ENCODE data around the gene FBXW11.
"Not testable (repeated sequence)": the region's sequence is repeated elsewhere in the genome, so short reads cannot be mapped to it uniquely, and the experiment has no call there.

FBXW11 gene

GRCh38 chr5:172046593-172046992 is 40.2 kb upstream of the FBXW11 start:
- no peak for DNase-seq (ENCODE audit: low read depth)
- H3K9ac ChIP-seq (ENCODE audit: low read length) = no peak overlapping the region
- H3K27me3 ChIP-seq (replicated peaks; ENCODE audit: control insufficient read depth, insufficient read depth, low read length) = no peaks in the 10 kb centered on the region
- H3K4me1 ChIP-seq (ENCODE audit: control insufficient read depth, insufficient read depth, low read length) = peaks cover under 1% of the 10 kb centered on the region
- no peak overlapping the region for H3K4me3 ChIP-seq (ENCODE audit: low read length)
- peaks cover 62% of the 10 kb centered on the region for H3K36me3 ChIP-seq (ENCODE audit: control insufficient read depth, insufficient read depth, low read length, severe bottlenecking)
- no peaks in the 10 kb centered on the region for H3K9me3 ChIP-seq (ENCODE audit: control insufficient read depth, low read length)

DNA sequence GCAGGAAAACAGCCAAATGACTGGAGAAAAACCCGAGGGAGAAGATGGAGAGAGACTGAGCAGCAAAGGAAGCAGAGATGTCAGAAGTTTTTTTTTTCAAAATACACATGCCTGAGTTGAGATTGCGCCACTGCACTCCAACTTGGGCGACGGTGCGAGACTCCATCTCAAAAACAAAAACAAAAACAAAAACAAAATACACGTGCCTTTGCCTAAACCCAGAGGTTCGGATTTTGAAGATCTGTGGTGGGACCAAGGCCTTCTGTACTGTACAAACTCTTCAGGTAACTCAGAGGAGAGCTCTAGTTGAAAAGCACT is 38.8 kb upstream of the FBXW11 start:
- Histone ChIP-seq H3K4me3 (ENCODE audit: low read length) (no peak overlapping the region), H3K4me1 (ENCODE audit: control insufficient read depth, insufficient read depth, low read length) (no peaks in the 10 kb centered on the region), H3K27me3 (replicated peaks; ENCODE audit: control insufficient read depth, insufficient read depth, low read length) (no peaks in the 10 kb centered on the region), H3K36me3 (ENCODE audit: control insufficient read depth, insufficient read depth, low read length, severe bottlenecking) (peaks cover 58% of the 10 kb centered on the region), H3K9me3 (ENCODE audit: control insufficient read depth, low read length) (no peaks in the 10 kb centered on the region), H3K9ac (ENCODE audit: low read length) (no peak overlapping the region)
- no peak for DNase-seq (ENCODE audit: low read depth)

- no peak for DNase-seq (ENCODE audit: low read depth)
- no peaks in the 10 kb centered on the region for H3K4me1 ChIP-seq (ENCODE audit: control insufficient read depth, insufficient read depth, low read length)
- H3K27me3 ChIP-seq (replicated peaks; ENCODE audit: control insufficient read depth, insufficient read depth, low read length) = no peaks in the 10 kb centered on the region
- H3K9ac ChIP-seq (ENCODE audit: low read length) = no peak overlapping the region
- peaks cover 53% of the 10 kb centered on the region for H3K36me3 ChIP-seq (ENCODE audit: control insufficient read depth, insufficient read depth, low read length, severe bottlenecking)
- H3K4me3 ChIP-seq (ENCODE audit: low read length) = no peak overlapping the region
- no peaks in the 10 kb centered on the region for H3K9me3 ChIP-seq (ENCODE audit: control insufficient read depth, low read length)
These were observed 38.3 kb upstream of the FBXW11 start for GRCh38 chr5:172044631-172045314.

DNA sequence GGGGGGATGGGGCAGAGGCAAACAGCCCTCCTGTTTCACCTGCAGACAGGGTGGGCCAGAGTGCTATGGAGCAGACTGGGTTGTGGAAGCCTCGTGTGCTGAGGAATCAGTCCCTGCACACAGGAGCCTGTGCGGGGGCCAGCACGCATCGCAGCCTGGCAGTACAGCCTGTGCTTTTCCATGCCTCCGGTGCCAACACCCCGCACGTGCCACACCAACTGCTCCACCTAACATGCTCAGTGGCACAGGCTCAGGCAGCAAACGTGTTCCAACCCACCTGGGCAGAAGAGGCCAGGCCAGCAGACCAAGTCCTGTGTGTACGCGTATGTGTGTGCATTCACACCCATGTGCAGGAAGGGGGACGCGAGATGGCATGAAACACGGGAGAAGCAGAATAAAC is 37.4 kb upstream of the FBXW11 start:
- Histone ChIP-seq H3K4me3 (ENCODE audit: low read length) (no peak overlapping the region), H3K36me3 (ENCODE audit: control insufficient read depth, insufficient read depth, low read length, severe bottlenecking) (peaks cover 45% of the 10 kb centered on the region), H3K4me1 (ENCODE audit: control insufficient read depth, insufficient read depth, low read length) (no peaks in the 10 kb centered on the region), H3K9ac (ENCODE audit: low read length) (no peak overlapping the region), H3K27me3 (replicated peaks; ENCODE audit: control insufficient read depth, insufficient read depth, low read length) (no peaks in the 10 kb centered on the region), H3K9me3 (ENCODE audit: control insufficient read depth, low read length) (no peaks in the 10 kb centered on the region)
- no peak for DNase-seq (ENCODE audit: low read depth)

DNA sequence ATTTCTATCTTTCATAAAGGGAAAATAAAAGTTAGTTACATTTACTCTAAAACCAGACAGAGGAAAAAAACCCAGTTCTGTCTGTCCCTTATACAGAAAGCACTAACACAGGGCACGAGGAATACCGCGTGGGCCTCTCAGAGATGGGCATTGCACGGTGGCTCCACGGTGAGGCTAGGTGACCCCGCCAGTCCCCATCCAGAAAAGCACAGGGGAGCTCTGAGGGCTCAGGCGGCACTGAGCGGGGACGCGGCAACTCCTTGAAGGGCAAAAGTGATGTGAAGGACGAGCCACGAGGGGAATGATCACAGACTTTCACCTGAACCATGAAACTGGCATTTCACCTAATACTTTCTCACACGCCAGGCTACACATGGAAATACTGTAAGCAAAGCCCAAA is 35.7 kb upstream of the FBXW11 start:
- Histone ChIP-seq H3K9ac (ENCODE audit: low read length) (no peak overlapping the region), H3K36me3 (ENCODE audit: control insufficient read depth, insufficient read depth, low read length, severe bottlenecking) (peaks cover 28% of the 10 kb centered on the region), H3K4me3 (ENCODE audit: low read length) (no peak overlapping the region), H3K4me1 (ENCODE audit: control insufficient read depth, insufficient read depth, low read length) (no peaks in the 10 kb centered on the region), H3K27me3 (replicated peaks; ENCODE audit: control insufficient read depth, insufficient read depth, low read length) (no peaks in the 10 kb centered on the region), H3K9me3 (ENCODE audit: control insufficient read depth, low read length) (no peaks in the 10 kb centered on the region)
- no peak for DNase-seq (ENCODE audit: low read depth)

DNA sequence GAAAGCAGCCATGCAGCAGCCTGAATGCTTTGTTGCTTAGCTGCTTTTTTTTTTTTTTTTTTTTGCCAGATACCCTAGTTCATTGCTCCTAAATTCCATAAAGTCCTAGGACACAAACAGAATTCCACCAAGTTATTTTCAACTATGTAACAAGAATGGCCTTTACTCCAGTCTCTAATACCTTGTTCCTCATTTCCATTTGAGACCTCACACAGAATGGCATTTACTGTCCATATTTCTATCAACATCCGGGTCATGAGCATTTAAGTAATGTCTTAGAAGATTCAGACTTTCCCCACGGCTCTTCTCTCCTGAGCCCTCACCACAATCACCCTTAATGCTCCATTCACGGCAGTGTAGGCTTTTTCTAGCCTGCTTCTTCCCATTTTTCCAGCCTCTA is 31.7 kb upstream of the FBXW11 start:
- Histone ChIP-seq H3K4me1 (ENCODE audit: control insufficient read depth, insufficient read depth, low read length) (no peaks in the 10 kb centered on the region), H3K36me3 (ENCODE audit: control insufficient read depth, insufficient read depth, low read length, severe bottlenecking) (no peaks in the 10 kb centered on the region), H3K9ac (ENCODE audit: low read length) (no peak overlapping the region), H3K9me3 (ENCODE audit: control insufficient read depth, low read length) (no peaks in the 10 kb centered on the region), H3K27me3 (replicated peaks; ENCODE audit: control insufficient read depth, insufficient read depth, low read length) (no peaks in the 10 kb centered on the region), H3K4me3 (ENCODE audit: low read length) (no peak overlapping the region)
- no peak for DNase-seq (ENCODE audit: low read depth)

- H3K4me3 ChIP-seq (ENCODE audit: low read length) = no peak overlapping the region
- H3K27me3 ChIP-seq (replicated peaks; ENCODE audit: control insufficient read depth, insufficient read depth, low read length) = no peaks in the 10 kb centered on the region
- H3K9me3 ChIP-seq (ENCODE audit: control insufficient read depth, low read length) = no peaks in the 10 kb centered on the region
- DNase-seq (ENCODE audit: low read depth) = no peak
- H3K9ac ChIP-seq (ENCODE audit: low read length) = no peak overlapping the region
- H3K36me3 ChIP-seq (ENCODE audit: control insufficient read depth, insufficient read depth, low read length, severe bottlenecking) = no peaks in the 10 kb centered on the region
- no peaks in the 10 kb centered on the region for H3K4me1 ChIP-seq (ENCODE audit: control insufficient read depth, insufficient read depth, low read length)
These were observed 28.6 kb upstream of the FBXW11 start for GRCh38 chr5:172035049-172035448.

DNA sequence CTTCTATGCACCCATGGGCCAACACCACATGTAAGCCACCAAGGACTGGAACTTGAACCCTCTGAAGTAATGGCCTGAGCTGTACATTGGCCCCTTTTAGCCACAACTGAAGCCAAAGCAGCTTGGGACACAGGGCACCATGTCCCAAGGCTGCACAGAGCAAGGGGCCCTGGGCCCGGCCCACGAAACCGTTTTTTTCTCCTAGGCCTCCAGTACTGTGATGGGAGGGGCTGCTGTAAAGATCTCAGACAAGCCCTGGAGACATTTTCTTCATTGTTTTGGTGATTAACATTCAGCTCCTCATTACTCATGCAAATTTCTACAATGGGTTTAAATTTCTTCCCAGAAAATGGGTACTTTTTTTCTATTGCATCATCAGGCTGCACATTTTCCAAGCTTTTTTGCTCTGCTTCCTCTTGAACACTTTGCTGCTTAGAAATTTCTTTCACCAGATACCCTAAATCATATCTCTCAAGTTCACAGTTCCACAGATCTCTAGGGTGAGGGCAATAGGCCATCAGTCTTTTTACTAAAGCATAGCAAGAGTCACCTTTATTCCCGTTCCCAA is 25.5 kb upstream of the FBXW11 start:
- no peak for DNase-seq (ENCODE audit: low read depth)
- Histone ChIP-seq H3K36me3 (ENCODE audit: control insufficient read depth, insufficient read depth, low read length, severe bottlenecking) (no peaks in the 10 kb centered on the region), H3K9me3 (ENCODE audit: control insufficient read depth, low read length) (no peaks in the 10 kb centered on the region), H3K4me1 (ENCODE audit: control insufficient read depth, insufficient read depth, low read length) (no peaks in the 10 kb centered on the region), H3K9ac (ENCODE audit: low read length) (no peak overlapping the region), H3K4me3 (ENCODE audit: low read length) (no peak overlapping the region), H3K27me3 (replicated peaks; ENCODE audit: control insufficient read depth, insufficient read depth, low read length) (no peaks in the 10 kb centered on the region)

DNA sequence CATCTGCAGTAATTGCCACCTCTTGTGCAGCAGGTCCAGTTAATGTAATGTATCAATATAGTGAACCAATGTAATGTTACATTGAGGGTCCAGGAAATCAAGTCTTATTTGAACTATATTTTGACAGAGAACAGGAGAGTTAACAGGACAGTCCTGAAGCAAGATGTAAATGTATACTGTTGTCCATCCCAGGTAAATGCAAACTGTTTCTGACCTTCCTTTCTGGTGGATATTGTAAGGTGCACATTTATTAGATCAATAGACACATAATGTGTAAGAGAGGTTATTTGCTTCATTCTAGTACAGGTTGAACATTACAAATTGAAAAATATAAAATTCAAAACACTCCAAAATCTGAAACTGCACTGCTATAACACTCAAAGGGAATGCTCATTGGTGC is 23.4 kb upstream of the FBXW11 start:
- H3K9me3 ChIP-seq (ENCODE audit: control insufficient read depth, low read length) = no peaks in the 10 kb centered on the region
- H3K4me1 ChIP-seq (ENCODE audit: control insufficient read depth, insufficient read depth, low read length) = no peaks in the 10 kb centered on the region
- H3K4me3 ChIP-seq (ENCODE audit: low read length) = no peak overlapping the region
- no peaks in the 10 kb centered on the region for H3K36me3 ChIP-seq (ENCODE audit: control insufficient read depth, insufficient read depth, low read length, severe bottlenecking)
- no peak overlapping the region for H3K9ac ChIP-seq (ENCODE audit: low read length)
- DNase-seq (ENCODE audit: low read depth) = no peak
- no peaks in the 10 kb centered on the region for H3K27me3 ChIP-seq (replicated peaks; ENCODE audit: control insufficient read depth, insufficient read depth, low read length)

GRCh38 chr5:172028167-172028566 is 21.7 kb upstream of the FBXW11 start:
- no peak overlapping the region for H3K4me3 ChIP-seq (ENCODE audit: low read length)
- no peaks in the 10 kb centered on the region for H3K27me3 ChIP-seq (replicated peaks; ENCODE audit: control insufficient read depth, insufficient read depth, low read length)
- no peak for DNase-seq (ENCODE audit: low read depth)
- no peaks in the 10 kb centered on the region for H3K36me3 ChIP-seq (ENCODE audit: control insufficient read depth, insufficient read depth, low read length, severe bottlenecking)
- no peaks in the 10 kb centered on the region for H3K9me3 ChIP-seq (ENCODE audit: control insufficient read depth, low read length)
- no peaks in the 10 kb centered on the region for H3K4me1 ChIP-seq (ENCODE audit: control insufficient read depth, insufficient read depth, low read length)
- H3K9ac ChIP-seq (ENCODE audit: low read length) = no peak overlapping the region

DNA sequence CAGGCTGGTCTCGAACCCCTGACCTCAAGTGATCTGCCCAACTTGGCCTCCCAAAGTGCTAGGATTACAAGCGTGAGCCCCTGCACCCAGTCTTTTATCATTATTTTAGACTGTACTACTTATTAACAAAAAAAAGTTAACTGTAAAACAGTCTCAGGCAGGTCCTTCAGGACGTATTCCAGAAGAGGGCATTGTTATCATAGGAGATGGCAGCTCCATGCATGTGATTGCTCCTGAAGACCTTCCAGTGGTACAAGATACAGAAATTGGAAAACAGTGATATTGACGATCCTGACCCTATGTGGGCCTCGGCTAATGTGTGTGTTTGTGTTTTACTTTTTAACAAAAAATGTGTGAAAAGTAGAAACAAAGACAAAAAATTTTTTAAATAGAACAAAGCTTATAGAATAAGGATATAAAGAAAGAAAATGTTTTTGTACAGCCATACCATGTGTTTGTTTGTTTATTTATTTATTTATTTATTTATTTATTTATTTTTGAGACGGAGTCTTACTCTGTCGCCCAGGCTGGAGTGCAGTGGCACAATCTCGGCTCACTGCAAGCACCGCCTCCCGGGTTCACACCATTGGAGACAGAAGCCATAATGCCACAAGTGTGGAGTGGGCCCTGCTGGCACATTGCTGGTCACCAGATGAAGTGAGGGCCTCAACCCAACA is 13.8 kb upstream of the FBXW11 start:
- H3K4me3 ChIP-seq (ENCODE audit: low read length); H3K4me1 ChIP-seq (ENCODE audit: control insufficient read depth, insufficient read depth, low read length); H3K9me3 ChIP-seq (ENCODE audit: control insufficient read depth, low read length); DNase-seq (ENCODE audit: low read depth); H3K9ac ChIP-seq (ENCODE audit: low read length); H3K27me3 ChIP-seq (replicated peaks; ENCODE audit: control insufficient read depth, insufficient read depth, low read length); H3K36me3 ChIP-seq (ENCODE audit: control insufficient read depth, insufficient read depth, low read length, severe bottlenecking): not testable (repeated sequence)
